Stimulated activated CD4-positive, alpha-beta T cell treated with anti-CD3 and anti-CD28 coated beads, TNF-alpha, amount 100 ng/mL, for 1 hour (primary cell): Measurements from ENCODE around the gene KLHDC1.
A peak's percentile ranks its signal among the peaks of the same experiment; 100 is the strongest.
"Not testable (repeated sequence)": the region's sequence is repeated elsewhere in the genome, so short reads cannot be mapped to it uniquely, and the experiment has no call there.

ENCODE experiments used
- DNase-seq, 3 donors: peaks; one replicate each; pipeline ENCODE4 v3.0.0-alpha.2; 2020; ENCODE audit warnings: low read depth in 3 of 3, low spot score in 1 of 3

Gene KLHDC1

DNA sequence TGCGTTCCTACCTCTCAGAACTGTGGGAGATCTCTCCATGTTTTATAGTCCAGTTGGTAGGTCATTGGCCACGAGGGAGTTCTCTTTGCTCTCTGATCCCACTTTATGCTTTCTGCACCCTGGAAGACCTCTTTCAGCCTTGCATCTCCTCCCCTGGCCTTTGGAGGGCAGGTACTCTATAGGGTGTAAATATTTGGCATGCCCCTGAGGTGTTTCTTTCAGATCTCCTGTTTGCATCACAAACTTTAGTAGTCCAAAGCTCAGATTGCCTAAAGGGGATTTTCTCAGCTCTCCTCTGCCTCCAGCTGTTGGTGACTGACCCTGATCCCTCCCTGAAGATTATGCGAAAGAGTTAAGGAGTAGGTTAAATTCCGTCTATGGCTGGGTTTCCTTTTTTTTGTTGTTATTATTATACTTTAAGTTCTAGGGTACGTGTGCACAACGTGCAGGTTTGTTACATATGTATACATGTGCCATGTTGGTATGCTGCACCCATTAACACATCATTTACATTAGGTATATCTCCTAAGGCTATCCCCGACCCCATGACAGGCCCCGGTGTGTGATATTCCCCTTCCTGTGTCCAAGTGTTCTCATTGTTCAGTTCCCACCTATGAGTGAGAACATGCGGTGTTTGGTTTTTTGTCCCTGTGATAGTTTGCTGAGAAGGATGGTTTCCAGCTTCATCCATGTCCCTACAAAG is 29.0 kb downstream of the KLHDC1 start:
- not testable (repeated sequence) for DNase-seq

- DNase-seq = no peak
Measured at GRCh38 chr14:49727171-49727570, 34.3 kb downstream of the KLHDC1 start.

DNA sequence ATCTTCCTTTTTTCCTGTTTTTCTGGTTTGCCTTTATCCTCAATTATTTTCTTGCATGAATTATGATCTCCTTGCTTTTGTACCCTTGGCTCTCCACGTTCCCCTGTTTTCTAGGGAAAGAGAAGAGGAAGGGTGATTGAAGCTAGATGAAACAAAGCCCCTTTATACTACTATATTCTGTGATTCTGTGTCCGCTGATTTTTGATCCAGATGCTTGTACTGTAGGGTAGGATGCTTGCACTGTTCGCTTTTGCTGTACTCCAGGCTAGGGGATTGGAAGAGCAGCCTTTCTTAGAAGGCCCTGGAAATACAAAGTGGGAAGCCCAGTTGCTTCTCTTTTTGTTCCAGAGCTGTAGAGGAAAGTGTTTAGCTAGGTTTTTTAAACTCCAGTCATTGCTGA is 40.0 kb downstream of the KLHDC1 start:
- DNase-seq = no peak

DNA sequence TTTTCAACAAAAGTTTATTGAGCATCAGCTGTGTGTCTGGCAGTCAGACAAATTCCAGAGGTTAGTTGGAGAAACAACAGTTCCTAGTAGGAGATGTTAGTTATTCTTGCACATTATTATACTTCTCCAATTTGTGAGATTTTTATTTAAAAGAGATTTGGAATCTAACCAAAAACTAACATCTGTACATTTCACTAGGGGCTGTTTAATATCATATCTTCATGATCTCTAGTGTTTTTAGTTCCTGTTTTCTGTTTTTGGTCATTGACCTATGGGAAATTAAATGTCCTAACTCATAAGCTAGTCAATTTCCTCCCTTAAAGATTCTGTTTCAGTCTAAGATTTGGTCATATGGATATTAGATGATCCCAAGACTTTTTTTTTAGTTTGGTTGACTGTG is 40.9 kb downstream of the KLHDC1 start:
- no peak for DNase-seq

DNA sequence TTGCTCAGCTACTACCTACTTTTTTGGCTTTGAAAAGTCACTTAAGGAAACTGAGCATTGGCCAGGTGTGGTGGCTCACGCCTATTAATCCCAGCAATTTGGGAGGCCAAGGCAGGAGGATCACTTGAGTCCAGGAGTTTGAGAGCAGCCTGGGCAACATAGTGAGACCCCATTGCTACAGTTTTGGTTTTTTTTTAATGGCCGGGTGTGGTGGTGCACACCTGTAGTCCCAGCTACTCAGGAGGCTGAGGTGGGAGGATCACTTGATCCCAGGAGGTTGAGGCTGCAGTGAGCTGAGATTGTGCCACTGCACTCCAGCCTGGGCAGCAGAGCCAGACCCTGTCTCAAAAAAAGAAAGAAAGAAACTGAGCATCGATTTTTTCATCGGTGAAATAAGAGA is 42.7 kb downstream of the KLHDC1 start:
- DNase-seq = not testable (repeated sequence)

DNA sequence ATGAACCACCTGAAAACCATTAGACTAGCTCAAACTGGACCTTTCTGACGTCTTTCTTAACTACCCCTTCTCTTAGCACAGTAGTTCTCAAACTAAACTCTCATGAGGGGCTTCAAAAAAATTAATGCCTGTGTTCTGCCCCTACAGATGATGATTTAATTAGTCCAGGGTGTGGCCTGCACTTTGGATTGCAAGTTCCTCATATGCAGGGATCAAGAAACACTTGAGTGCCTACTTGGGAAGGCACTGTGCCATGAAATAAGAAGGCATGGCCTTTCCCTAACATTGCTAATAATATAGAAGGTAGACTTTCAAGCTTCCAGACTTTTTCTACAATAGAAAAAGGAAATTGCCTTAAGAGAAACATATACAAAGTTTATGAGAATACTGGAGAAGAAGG is 52.3 kb downstream of the KLHDC1 start:
- no peak for DNase-seq

DNA sequence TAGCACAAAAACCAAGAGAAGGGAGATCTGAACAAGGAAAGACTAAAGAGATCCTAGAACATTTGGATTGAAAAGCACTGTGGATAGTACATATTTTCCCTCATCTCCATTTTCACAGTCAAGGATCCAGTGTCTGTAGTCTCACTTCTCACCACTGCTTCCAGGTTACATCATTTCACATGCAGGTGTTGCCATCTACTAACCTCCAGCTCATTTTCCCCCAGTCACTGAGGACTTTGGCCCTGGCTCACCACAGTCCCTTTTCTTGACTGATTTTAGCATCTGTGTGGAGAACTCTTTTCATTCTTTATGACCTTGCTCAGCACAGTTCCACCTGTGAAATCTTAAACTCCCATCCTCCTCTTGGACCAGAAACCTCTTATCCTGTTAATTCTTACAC is 53.6 kb downstream of the KLHDC1 start:
- not testable (repeated sequence) for DNase-seq

GRCh38 chr14:49754570-49755097 is 61.7 kb downstream of the KLHDC1 start:
- DNase-seq = no peak

- DNase-seq = no peak
Measured at GRCh38 chr14:49755378-49755777, 62.5 kb downstream of the KLHDC1 start.

- no peak for DNase-seq
Measured at GRCh38 chr14:49761839-49762551, 69.1 kb downstream of the KLHDC1 start.

GRCh38 chr14:49766839-49767238 is 73.9 kb downstream of the KLHDC1 start:
- DNase-seq = no peak

DNA sequence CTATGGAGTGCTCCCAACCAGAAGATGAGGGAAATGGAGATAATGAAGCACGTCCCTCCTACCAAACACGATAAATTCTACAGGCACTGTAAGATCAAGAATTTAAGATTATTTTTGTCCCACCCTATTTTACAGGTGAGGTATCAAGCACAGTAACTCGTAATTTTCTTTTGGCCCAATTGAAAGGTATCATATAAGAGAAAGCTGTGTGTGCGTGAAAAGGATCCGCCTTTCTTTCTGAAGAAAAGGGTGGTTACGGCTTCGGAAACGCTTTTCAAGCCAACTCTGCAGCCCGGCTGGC is 74.3 kb downstream of the KLHDC1 start:
- no peak for DNase-seq

- peak; percentile 63 to 78 (median 77) for DNase-seq
Measured at GRCh38 chr14:49767571-49768300, 74.8 kb downstream of the KLHDC1 start, which contains the start of gene KLHDC2. Gene KLHDC2 (plus strand): TSS chr14:49768153. CDS start chr14:49768469, 316 bp downstream.

DNA sequence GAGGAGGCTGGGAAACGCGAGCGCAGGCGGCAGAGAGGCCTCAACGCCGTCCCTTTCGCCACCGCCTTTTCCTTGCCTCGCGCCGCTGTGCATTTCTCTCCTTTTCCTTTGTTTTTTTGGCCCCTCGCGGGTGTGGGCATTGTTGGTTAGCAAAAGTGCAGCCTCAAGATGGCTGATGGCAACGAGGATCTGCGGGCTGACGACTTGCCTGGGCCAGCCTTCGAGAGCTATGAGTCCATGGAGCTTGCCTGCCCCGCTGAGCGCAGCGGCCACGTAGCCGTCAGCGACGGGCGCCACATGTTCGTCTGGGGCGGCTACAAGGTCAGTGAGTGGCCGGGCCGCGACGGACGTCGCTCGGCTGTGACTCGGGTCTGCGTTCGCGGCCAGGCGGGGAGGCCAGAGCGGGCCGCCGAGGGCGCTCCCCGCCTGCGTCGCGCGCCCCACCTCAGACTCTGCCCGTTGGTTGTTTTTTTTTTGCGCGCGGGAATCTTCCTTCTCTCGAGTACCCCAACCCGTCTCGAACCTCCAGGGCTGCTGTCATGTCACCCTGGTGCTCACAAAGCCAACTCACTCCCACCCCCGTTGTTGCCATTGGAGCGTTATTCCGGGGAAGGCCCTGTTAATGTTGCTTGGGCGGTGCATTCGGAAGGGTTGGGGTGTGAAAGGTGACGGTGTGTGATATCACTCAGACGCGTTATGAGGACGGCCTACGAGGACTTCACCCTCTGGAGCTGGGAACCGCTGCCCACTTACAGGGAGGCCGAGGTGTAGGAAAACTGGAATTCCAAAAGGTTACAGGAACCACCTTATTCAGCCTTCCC is 75.6 kb downstream of the KLHDC1 start:
- peak in 1 of 3 donors; percentile 44 for DNase-seq

- no peak for DNase-seq
Measured at GRCh38 chr14:49769171-49769570, 76.3 kb downstream of the KLHDC1 start.

DNA sequence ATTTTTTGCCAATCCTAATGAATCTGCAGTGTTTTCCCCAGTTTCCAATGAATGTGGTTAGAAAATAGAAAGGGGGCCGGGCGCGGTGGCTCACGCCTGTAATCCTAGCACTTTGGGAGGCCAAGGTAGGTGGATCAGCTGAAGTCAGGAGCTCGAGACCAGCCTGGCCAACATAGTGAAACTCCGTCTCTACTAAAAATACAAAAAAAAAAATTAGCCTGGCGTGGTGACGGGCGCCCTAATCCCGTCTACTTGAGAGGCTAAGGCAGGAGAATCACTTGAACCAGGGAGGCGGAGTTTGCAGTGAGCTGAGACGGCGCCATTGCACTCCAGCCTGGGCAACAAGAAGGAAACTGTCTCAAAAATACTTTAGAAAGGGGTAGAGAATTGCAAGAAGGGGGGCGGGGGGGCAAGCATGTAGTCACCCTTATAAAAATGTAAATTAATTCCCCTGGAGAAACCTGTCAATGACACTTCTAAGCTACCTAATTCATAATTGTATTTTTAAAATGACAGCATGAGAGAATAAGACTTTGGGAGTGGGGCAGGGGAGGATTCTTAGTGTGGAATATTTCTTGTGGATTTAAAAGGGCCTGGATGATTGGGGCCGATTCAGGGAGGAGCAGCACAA is 76.8 kb downstream of the KLHDC1 start:
- DNase-seq = no peak

DNA sequence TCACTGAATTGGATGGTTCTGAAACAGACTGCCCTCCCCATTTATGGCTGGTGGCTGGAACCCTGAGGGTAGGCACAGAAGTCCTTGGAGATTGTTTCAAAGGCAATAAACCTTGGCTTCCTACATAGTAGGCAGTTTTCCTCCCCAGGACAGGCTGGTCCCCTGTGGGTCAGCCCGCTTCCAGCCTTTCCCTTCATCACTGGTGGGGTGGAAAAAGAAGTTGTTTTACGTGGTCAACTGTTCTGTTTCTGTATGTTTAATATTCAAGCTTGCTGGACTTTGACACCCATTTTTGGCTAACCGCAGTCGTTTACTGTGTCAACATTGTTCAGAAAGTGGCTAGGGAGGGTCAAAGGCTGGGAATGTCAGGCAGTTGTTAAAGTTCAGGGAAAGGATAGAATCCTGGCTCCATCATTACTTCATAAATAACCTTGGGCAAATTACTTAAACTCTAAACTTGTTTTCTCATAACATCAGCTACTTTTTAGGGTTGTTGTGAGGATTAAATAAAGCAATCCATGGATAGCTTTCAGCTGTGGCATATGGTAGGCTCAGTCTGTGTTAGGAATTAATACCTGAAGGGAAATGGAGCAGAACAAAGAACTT is 77.4 kb downstream of the KLHDC1 start:
- no peak for DNase-seq

DNA sequence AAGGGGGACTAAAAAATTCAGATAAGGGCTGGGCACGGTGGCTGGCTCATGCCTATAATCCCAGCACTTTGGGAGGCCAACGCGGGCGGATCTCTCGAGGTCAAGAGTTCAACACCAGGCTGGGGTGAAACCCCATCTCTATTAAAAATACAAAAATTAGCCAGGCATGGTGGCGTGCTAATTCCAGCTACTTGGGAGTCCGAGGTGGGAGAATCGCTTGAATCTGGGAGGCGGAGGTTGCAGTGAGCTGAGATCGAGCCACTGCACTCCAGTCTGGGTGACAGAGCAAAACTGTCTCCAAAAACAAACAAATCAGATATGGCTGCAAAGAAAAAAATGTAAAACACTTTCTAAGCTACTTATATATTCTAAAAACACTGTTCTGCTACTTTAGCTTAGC is 78.8 kb downstream of the KLHDC1 start:
- DNase-seq = not testable (repeated sequence)

DNA sequence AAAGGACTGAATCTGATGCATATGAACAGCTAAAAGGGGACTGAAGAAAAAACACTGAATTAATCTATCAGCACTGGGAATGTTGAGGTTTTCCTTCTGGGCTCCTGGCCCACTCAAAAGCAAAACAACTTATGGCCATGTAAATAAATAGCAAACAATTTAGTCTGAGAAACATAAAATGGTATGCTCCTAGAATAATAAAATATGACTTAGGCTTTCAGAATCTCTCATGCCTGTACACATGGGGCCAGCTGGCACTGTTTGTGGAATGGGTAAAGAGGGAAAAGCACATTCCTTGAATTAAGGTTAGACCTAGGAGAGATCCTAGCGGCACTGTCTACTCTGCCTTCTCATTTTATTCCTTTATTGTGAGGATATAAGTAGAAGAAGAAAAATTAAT is 81.2 kb downstream of the KLHDC1 start:
- no peak for DNase-seq

DNA sequence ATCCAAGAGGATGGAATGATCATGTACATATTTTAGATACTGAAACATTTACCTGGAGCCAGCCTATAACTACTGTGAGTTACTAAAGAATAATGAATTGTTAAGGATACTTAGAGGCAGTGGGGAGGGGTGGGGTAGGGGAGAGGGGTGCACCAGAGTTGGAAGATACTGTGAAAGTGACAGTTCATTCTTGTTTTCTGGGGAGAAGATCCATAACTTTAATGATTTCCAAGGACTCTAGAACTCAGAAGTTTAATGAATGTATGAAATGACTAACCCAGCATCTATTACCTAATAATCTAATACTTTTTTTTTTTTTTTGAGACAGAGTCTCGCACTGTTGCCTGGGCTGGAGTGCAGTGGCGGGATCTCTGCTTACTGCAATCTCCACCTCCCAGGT is 85.5 kb downstream of the KLHDC1 start:
- no peak for DNase-seq
